Stimulated activated CD8-positive, alpha-beta memory T cell treated with anti-CD3 and anti-CD28 coated beads, Interleukin-7, amount 100 ng/mL, for 24 hours (primary cell): ENCODE results near the gene SCAPER.

ENCODE experiments used
- DNase-seq: peaks from one replicate; pipeline ENCODE4 v3.0.0-alpha.2; 2020; ENCODE audit warnings: low read depth

Gene SCAPER

DNA sequence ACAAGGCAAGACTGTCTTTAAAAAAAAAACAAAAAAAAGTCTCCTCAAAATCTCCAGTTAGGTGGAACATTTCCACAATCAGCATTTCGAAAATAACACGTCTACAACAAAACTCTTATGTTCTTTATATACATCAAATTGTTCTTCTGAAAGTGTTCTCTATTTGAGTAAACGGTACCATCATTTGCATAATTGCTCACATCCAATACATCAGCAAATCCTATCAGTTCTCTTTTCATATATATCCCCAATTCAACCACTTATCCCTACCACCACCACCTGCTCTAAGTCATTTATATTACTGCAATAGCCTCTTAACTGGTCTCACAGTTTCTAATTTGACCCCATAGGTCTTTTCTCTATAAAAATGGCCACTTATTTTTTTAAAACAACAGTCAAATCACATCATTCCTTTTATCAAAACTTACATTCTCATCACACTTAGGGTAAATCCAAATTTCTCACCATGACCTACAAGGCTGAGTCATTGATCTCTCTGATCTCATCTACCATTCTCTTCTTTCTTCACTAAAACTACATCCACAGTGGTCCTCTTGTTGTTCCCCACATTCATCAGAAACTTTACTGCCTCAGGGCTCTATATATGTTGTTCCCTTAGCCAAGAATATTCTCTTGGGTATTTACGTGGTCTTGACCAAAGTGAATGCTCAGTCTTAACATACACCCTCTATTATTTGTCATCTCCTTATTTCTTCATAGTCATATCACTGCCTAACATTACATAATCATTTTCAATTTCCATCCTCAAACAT lies 237.0 kb downstream of the SCAPER start:
- no peak for DNase-seq

DNA sequence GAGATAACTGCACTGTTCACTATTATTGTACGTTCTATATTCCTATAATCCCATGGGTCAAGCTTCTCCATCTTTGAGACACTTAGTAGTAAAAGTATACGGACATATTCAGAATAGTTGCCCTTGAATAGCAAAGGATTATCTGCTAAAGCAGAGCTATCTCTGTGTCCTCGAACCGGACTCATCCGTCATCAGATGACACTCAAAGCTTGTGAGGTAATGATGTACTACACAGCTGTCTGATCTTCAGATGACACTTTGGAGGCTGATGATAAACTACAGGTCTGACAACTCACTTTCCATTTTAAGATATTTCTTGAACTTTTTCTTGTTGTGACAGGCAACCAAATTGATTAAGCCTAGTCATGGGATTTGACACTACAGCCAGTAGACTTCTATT lies 240.2 kb downstream of the SCAPER start:
- no peak for DNase-seq

DNA sequence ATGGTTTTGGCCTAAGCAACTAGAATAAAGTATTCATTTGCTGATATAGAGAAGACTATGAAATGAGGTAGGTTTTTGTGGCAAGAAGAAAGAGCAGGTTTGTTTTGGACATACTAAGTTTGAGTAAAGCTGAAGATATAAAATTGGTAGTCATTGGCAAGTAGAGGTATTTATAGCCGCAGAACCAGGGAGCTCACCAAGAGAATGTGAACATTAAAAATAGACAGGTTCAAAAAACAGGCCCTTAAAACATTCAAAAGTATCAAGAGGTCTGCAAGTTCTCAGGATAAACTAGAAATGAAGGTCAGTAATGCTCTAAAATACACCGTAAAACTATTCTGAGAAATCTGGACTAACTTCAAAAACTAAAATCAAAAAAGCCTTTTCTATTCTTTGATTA lies 240.7 kb downstream of the SCAPER start:
- no peak for DNase-seq

DNA sequence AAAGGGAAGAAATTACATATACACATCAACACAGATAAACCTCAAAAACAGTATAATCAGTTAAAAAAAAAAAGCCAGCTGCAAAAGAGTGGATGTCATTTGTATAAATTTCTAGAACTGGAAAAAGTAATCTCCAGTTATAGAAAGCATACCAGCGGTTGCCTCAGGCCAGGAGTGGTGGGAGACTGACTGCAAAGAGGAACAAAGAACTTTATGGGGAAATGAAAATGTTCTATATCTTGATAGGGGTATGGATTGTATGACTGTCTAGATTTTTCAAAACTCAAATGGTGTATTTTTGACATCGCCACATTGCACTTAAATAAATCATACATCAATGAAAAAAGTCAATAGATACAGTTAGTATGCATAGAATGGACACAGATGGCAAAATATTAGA lies 241.6 kb downstream of the SCAPER start:
- no peak for DNase-seq

DNA sequence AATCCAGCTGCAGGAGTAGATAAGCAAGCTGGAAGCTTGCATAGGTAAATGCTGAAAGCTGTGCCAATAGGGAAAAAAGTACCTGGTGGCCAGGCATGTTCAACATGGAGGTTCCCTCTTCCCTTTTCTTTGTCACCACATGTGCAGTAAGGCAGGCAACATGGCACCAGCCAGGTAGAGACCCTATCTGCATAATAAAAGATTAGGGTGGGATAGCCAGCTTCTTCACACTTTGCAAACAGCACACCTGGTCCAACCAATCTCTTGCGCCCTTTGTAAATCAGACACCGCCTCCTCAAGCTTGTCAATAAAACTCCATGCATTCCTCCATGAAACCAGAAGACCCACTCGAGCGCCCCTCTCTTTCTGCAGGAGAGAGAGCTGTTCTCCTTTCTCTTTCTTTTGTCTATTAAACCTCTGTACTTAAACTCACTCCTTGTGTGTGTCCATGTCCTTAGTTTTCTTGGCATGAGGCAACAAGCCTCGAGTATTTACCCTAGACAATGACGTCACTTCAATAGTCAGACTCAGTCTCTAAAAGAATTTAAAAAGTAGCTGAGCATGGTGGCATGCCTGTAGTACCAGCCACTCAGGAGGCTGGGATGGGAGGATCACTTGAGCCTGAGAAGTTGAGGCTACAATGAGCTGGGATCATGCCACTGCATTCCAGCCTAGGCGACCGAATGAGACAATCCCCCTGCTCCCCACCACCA lies 256.3 kb downstream of the SCAPER start:
- no peak for DNase-seq

DNA sequence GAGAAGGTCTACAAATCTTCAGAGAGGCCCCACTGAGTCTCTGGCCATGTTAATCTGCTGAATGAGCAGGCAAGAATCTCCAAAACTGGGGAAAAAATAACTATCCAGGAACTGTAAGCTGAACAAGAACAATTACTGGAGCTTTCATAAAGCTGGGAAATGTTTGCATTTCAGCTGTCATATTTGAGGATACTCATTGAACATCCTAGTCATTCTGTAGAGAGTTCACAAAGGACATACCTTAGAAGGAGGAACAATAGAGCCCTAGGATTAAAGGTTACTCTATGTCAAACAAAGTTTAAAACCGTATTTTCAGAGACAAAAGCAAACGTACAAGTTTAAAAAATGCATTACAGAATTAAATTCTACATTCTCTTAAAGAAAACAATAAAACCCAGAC lies 257.5 kb downstream of the SCAPER start:
- DNase-seq: no peak

DNA sequence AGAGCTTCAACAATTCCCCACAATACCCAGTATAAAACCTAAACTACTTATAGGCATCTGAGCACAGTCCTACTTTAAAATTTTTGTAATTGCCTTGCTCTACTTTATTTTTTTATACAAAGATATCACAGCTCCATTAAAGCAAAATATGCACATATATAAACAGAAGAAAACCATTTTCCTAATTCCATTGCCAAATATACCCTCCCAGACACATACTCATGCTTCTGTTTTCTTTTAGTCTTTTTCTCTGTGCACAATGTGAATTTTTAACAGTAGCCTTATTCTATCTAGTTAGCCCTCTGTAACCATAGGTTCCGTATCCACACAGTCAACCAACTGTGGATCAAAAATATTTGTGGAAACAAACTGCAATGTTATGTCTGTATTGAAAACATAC lies 260.5 kb downstream of the SCAPER start:
- DNase-seq: no peak

DNA sequence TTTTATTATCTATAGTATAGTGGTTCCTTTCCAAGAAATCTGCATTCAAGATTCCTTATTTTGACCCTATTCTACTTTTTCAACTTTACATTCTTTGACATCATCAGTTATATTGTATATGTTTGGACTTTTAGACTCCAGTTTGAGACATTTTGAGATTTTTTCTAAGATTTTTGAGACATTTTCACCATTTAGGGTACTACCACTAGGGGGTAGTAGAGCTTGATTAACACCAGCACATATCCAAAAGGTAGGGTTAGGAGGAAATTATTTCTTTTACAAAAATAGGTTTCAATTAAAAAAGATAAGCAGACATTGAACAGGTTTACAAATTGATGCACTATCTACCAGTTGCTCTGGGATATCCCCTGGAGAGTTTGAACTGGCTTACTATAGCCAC lies 262.5 kb downstream of the SCAPER start:
- no peak for DNase-seq

DNA sequence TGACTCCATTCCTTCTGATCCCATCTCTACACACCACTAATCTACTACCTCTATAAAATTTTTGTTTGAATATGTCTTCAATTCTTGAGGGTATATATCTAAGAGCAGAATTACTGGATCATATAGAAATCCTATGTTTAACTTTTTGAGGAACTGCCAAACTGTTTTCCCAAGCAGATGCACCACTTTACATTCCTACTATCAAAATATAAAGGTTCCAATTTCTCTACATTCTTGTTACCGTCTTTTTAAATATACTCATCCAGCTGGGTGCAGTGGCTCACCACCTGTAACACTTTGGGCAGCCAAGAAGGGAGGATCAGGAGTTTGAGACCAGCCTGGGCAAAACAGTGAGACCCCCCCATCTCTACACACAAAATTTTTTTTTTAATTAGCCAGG lies 268.0 kb downstream of the SCAPER start:
- no peak for DNase-seq

DNA sequence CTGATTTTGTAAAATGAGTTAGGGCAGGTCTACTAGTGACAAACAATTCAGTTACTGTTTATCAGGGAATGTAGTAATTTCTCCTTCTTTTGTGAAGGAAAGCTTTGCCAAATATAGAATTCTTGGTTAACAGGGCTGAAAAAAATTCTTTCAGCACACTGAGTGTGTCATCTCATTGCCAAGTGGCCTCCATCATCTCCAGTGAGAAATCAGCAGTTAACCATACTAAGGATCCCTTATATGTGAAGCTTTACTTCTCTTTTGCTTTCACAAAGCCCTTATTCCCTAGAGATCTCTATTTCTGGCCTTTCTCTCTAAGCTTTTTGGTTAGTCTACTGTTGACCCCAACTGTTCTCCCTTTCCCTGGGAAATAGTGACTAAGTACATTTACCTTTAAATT lies 269.1 kb downstream of the SCAPER start:
- DNase-seq: no peak

DNA sequence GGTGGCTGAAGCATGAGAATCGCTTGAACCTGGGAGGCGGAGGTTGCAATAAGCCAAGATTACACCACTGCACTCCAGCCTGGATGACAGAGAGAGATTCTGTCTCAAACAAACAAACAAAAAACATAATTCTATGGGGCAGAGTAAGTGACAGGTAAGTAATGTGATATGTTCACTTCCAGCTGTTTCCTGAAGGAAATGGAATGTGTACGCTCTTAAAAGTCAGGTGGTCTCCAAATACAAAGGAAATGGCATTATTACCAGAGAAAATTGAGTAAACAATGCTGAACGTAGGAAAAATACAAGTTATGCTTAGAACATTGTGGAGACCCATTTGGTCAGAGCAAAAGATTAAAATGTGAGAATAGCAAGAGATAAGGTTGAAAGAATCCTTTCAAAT lies 278.5 kb downstream of the SCAPER start:
- no peak for DNase-seq

DNA sequence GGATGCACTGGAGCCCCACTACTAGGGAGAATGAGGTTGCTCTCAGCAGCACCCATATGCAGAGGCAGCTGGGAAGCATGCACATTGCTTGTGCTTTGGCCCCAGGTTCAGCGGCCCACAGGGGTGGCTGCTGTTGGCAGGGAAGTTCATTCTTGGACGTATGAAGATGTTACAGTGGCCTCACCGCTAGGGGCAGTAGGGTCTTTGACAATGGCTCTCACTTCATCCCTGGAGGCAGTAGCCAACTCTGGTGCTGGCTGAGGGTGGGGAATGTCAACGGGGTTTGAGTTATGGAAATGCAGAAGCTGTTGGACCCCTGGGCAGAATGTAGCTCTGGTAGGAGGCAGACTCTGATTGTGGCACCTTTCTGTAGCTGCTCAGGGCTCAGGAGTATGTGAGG lies 279.9 kb downstream of the SCAPER start:
- DNase-seq: no peak

DNA sequence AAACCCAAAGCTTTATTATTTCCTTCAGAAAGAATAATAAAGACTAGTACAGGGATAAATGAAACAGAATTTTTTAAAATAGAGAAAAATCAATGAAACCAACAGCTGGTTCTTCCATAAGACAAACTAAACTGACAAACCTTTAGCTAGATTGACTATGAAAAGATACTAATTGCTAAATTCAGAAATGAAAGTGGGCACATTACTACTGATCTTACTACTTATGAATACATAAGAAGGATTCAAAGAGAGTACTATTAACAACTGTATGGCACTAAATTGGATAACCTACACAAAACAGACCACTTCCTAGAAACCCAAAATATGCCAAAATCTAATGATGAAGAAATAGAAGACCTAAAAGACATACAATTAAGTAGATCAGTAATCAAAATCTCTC lies 290.4 kb downstream of the SCAPER start:
- no peak for DNase-seq

DNA sequence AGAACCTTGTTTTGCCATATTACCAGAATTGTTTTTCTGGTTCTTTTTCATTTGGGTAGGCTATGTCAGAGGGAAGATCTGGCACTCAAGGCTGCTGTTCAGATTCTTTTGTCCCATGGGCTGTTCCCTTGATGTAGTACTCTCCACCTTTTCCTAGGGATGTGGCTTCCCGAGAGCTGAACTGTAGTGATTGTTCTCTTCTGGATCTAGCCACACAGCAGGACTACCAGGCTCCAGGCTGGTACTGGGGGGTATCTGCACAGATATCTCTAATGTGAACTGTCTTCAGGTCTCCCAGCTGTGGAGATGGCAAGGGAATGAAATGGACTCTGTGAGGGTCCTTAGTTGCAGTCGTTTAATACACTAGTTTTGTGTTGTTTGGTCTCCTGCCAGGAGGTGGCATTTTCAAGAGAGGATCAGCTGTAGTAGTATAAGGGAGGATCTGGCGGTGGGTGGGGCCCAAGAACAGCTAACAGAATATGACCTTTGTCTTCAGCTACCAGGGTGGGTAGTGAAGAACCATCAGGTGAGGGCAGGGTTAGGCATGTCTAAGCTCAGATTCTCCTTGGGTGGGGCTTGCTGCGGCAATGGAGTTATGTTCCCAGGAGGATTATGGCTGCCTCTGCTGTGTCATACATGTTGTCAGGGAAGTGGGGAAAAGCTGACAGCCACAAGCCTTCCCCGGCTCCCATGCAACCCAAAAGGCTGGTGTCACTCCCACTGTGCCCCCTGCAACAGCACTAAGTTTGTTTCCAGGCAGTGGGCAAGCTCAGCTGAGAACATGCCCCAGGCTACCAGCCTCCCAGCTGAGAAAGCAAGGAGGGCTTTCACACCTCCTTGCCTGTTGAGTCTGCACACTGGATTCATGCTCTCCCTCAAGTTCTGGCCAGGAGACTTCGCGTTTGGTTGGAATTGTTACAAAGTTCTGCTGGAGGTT lies 316.1 kb downstream of the SCAPER start:
- DNase-seq: no peak

DNA sequence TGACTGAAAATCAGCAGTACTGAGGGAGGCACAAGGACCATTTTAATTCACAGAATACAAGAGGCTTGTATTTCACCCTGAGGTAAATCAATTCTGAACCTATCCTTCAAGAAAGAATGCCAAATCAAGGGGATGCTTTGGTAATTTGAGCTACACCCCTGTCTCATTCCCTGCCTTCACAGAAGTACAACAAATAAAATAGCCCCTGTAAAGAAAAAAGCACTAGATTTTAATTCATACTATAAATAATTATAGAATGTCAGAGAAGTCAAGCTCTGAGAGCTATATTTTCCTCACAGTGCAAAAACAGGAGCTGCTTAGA lies 319.6 kb downstream of the SCAPER start:
- DNase-seq: no peak

DNA sequence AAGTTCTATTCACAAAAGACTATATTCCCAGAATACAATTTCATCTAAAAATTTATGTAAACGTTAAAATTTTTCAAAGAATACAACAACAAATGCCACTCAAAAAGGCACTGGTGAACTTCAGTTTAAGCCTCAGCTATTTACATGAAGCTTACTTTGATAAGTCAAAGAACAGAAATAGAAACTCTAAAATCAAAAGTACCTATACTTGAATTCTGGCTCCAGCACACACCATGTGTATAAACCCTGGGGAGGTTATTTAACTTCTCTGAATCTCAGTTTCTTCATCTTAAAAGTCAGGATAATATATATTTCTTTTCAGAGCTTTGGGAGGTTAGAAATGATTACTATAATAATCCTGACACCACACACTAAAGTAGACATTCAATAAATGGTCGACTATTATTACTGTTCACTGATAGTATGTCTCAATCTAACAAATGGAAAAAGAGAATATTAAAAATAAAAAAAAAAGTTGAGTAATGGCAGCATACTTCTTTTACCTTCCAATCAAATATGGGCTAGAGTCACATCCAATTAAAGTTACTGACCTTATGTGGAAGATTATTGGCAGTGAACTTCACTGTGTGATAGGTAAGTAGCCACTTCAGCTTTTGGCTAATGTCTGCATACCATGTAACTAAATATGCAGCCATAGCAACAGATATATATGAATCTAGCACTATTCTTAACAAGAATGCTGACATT lies 320.1 kb downstream of the SCAPER start:
- DNase-seq: no peak

DNA sequence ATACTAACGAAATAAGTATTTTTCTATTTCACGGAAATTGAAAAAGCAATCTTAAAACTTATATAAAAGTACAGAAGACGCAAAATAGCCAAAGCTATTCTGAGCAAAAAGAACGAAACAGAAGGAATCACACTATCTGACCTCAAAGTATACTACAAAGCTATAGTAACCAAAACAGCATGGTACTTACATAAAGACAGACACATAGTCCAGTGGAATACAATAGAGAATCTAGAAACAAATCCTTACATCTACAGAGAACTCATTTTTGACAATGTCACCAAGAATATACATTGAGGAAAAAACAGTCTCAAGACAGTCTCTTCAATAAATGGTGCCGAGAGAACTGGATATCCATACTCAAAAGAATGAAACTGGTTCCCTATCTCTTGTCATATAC lies 322.6 kb downstream of the SCAPER start:
- DNase-seq: no peak

DNA sequence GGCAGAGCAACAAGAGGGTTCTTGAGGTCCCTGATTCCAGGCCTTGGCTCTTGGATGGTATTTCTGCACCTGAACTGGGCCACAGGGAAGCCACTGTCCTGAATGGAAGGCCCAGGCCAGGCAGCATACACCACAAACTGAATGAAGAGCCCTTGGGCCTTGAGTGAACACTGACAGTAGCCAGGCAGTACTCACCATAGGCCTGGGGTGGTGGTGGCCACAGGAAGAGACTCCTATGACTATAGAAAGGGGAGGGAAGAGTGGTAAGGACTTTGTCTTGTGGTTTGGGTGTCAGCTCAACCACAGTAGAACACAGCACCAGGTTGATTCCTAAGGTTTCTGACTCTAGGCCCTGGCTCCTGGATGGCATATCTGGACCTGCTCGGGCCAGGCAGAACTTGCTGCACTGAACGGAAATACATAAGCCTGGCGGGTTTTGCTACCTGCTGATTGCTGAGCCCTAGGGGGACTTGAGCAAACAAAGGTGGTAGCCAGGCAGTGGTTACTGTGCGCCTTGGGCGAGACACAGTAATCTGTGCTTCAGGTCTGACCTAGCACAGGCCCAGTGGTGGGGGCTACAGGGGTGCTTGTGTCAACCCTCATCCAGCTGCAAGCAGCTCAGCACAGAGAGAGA lies 327.1 kb downstream of the SCAPER start:
- no peak for DNase-seq

DNA sequence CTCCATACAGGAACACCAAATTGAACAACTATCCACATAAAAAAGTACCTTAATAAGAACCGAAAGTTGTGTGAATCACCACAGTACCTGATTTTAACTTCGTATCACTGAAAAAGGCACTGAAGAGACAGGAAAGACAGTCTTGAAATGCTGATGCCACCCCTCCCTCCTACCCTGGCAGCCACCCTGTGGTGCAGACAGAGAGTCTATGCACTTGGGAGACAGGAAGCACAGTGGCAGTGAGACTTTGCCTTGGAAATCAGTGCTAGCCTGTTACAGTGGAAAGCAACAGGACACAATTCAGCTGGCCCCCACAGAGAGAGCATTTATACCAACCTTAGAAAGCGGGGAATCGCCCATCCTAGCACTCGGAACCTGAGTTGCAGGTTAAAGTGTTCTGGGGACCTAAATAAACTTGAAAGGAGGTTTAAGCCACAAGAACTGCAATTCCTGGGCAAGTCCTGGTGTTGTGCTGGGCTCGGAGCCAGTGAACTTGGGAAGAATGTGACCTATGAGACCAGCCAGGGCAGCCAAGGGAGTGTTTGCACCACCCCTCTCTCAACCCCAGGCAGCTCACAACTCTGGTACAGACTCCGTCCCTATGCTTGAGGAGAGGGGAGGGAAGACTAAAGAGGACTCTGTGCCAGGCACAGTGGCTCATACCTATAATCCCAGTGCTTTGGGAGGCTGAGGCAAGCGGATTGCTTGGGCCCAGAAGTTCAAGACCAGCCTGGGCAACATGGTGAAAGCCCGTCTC lies 328.4 kb downstream of the SCAPER start:
- no peak for DNase-seq

DNA sequence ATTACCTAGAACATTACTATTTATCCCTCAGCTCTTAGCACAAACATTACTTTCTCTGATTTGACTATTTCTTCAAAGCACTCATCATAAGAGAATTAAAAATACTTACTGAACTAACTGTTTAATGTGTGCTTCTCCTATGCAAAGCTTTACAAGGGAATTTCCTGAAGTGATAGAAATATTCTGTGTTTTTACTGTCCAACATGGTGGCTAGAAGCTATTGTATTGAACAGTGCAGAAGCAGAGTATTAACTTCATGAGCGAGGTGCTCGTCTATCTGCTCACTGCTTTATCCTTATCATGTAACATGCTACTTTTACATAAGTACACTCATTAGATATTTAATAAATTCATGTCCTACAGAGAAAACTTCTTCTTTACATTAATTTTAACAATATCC lies 329.5 kb downstream of the SCAPER start:
- DNase-seq: no peak

DNA sequence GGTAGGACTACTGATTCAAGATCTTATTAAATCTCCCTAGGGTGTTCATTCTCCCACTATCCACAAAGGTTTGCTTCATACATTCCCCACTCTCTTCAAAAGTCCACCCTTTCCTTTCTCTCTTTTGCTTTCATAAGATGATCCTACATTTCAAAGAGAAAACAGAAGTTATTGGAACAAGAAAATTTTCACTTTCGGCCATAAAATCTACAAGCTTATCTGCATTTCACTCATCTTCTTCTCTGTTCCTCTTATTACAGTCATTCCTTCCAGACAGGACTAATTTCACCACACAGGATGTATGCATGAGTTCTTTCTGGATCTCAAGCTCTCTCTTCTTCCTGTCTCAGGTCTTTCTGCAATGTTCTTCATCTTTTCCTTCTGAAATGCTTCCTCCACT lies 329.9 kb downstream of the SCAPER start:
- no peak for DNase-seq
